Neural cell (in vitro differentiated cells): ENCODE data around the gene PRDX5. TPM values are rescaled to one million over a fixed set of nuclear protein-coding genes. Genes with fewer than 3 reads are reported as not detected.

Experiments
- H2AFZ ChIP-seq: fragments of 200-600, 300-800 bp; sonication (generic), shearing (Covaris generic); 2 replicates; pipeline ENCODE4 v1.6.0; 2014; ENCODE audit warnings: low read depth, mild to moderate bottlenecking, antibody characterized with exemption, low read length, moderate library complexity
- H3F3A ChIP-seq: fragments of 200-600 bp; shearing (Covaris generic); 2 replicates; pipeline ENCODE4 v1.6.1; 2016; ENCODE audit warnings: mild to moderate bottlenecking, moderate library complexity, mixed read lengths, antibody characterized with exemption, low read length; ENCODE audit not compliant: insufficient read depth, poor library complexity, severe bottlenecking
- H3K27ac ChIP-seq: fragments of 200-600, 300-800 bp; sonication (generic), shearing (Covaris generic); 2 replicates; pipeline ENCODE4 v1.5.1; 2014; ENCODE audit warnings: mild to moderate bottlenecking, low read length, moderate library complexity
- H3K27me3 ChIP-seq: fragments of 300-800, 200-600 bp; sonication (generic), shearing (Covaris generic); 2 replicates; pipeline ENCODE4 v1.6.0; 2014; ENCODE audit warnings: mild to moderate bottlenecking, low read depth, low read length, moderate library complexity; ENCODE audit not compliant: insufficient read depth
- H3K36me3 ChIP-seq: fragments of 300-800, 200-600 bp; sonication (generic), shearing (Covaris generic); 2 replicates; pipeline ENCODE4 v1.5.1; 2014; ENCODE audit warnings: mild to moderate bottlenecking, antibody characterized with exemption, low read length, moderate library complexity; ENCODE audit not compliant: insufficient read depth
- H3K4me2 ChIP-seq: fragments of 300-800, 200-600 bp; sonication (generic), shearing (Covaris generic); 2 replicates; pipeline ENCODE4 v1.6.0; 2014; ENCODE audit warnings: mild to moderate bottlenecking, low read length
- H3K4me3 ChIP-seq: fragments of 300-800, 200-600 bp; sonication (generic), shearing (Covaris generic); 2 replicates; pipeline ENCODE4 v1.5.1; 2014; ENCODE audit warnings: mild to moderate bottlenecking, low read length, moderate library complexity
- H3K79me2 ChIP-seq: fragments of 200-600 bp; shearing (Covaris generic); replicated peaks from 2 replicates; pipeline ENCODE4 v1.6.0; 2014; ENCODE audit warnings: mild to moderate bottlenecking, low read length, moderate library complexity; ENCODE audit not compliant: insufficient read depth
- H3K9ac ChIP-seq: fragments of 300-800, 200-600 bp; sonication (generic), shearing (Covaris generic); 2 replicates; pipeline ENCODE4 v1.6.1; 2016; ENCODE audit warnings: mild to moderate bottlenecking, low read length, mixed read lengths
- H3K9me2 ChIP-seq: fragments of 200-600 bp; shearing (Covaris generic); 2 replicates; pipeline ENCODE4 v1.6.1; 2016; ENCODE audit warnings: mild to moderate bottlenecking, low read length, mixed read lengths; ENCODE audit not compliant: insufficient read depth
- H3K9me3 ChIP-seq: fragments of 200-600, 300-800 bp; sonication (generic), shearing (Covaris generic); 2 replicates; pipeline ENCODE4 v1.6.1; 2016; ENCODE audit warnings: mild to moderate bottlenecking, mixed run types, low read length, moderate library complexity, mixed read lengths
- H4K20me1 ChIP-seq: fragments of 200-600 bp; shearing (Covaris generic); 2 replicates; pipeline ENCODE4 v1.6.1; 2016; ENCODE audit warnings: mild to moderate bottlenecking, mixed run types; ENCODE audit not compliant: insufficient read depth
- CTCF ChIP-seq: fragments of 450-650 bp; IDR thresholded peaks from 2 replicates; pipeline ENCODE4 v1.5.1; 2014; ENCODE audit warnings: antibody characterized with exemption, mild to moderate bottlenecking, moderate library complexity; ENCODE audit not compliant: poor library complexity, severe bottlenecking
- EP300 ChIP-seq: fragments of 450-650 bp; conservative IDR thresholded peaks from 2 replicates; pipeline ENCODE4 v1.6.1; 2014; ENCODE audit warnings: antibody characterized with exemption, mild to moderate bottlenecking, moderate library complexity; ENCODE audit not compliant: poor library complexity, severe bottlenecking
- EZH2 ChIP-seq: fragments of 200-600, 300-800 bp; shearing (Covaris generic), sonication (generic); IDR thresholded peaks from 2 replicates; pipeline ENCODE4 v1.6.1; 2014; ENCODE audit warnings: antibody characterized with exemption, low read length, borderline replicate concordance, mild to moderate bottlenecking; ENCODE audit not compliant: insufficient read depth, poor library complexity, severe bottlenecking
- MXI1 ChIP-seq: fragments of 450-650 bp; conservative IDR thresholded peaks from 2 replicates; pipeline ENCODE4 v1.6.1; 2014; ENCODE audit warnings: antibody characterized with exemption, mild to moderate bottlenecking; ENCODE audit not compliant: poor library complexity, severe bottlenecking
- POLR2AphosphoS5 ChIP-seq: IDR thresholded peaks from 2 replicates; pipeline ENCODE4 v1.6.1; 2012
- RAD21 ChIP-seq: fragments of 450-650 bp; conservative IDR thresholded peaks from 2 replicates; pipeline ENCODE4 v1.6.1; 2014; ENCODE audit warnings: antibody characterized with exemption, mild to moderate bottlenecking, moderate library complexity
- REST ChIP-seq: IDR thresholded peaks from 2 replicates; pipeline ENCODE4 v1.6.1; 2012; ENCODE audit warnings: borderline replicate concordance
- SMC3 ChIP-seq: fragments of 450-650 bp; conservative IDR thresholded peaks from 2 replicates; pipeline ENCODE4 v1.6.1; 2014; ENCODE audit warnings: antibody characterized with exemption, mild to moderate bottlenecking, moderate library complexity; ENCODE audit not compliant: poor library complexity
- TAF1 ChIP-seq: IDR thresholded peaks from 2 replicates; pipeline ENCODE4 v1.6.1; 2012; ENCODE audit warnings: low read depth
- polyA plus RNA-seq: library from polyadenylated mRNA; depleted of rRNA; stranded (reverse); fragments of >200 nt; gene quantifications from 2 replicates; pipeline ENCODE4 v1.2.3, GENCODE V29; 2014

Gene PRDX5
- polyA plus RNA-seq, 1 donor from 2014 or later, result 452 TPM

- Histone ChIP-seq H3K9ac (no peak overlapping the region), H3K27ac (no peak overlapping the region), H2AFZ (no peak overlapping the region), H3K4me3 (no peak overlapping the region), H3K79me2 (no peaks in the 10 kb centered on the region), H3K9me2 (no peaks in the 10 kb centered on the region), H3K4me2 (no peak overlapping the region), H3K36me3 (no peaks in the 10 kb centered on the region), H4K20me1 (no peaks in the 10 kb centered on the region), H3K27me3 (no peaks in the 10 kb centered on the region), H3F3A (no peaks in the 10 kb centered on the region), H3K9me3 (no peaks in the 10 kb centered on the region)
- TF ChIP-seq EZH2, result no peak
- TF ChIP-seq CTCF, result no peak
- TF ChIP-seq RAD21, result no peak
- TF ChIP-seq MXI1, result no peak
- TF ChIP-seq SMC3, result no peak
- TF ChIP-seq EP300, result no peak
- no peak for TF ChIP-seq REST
- no peak for TF ChIP-seq POLR2AphosphoS5
- TF ChIP-seq TAF1, result no peak
Measured at GRCh38 chr11:64327375-64327774, 9.5 kb downstream of the PRDX5 start.

- Histone ChIP-seq H3K9ac (no peak overlapping the region), H3K27ac (no peak overlapping the region), H3K27me3 (no peaks in the 10 kb centered on the region), H3K9me3 (no peaks in the 10 kb centered on the region), H3K4me2 (no peak overlapping the region), H3K4me3 (no peak overlapping the region), H2AFZ (no peak overlapping the region), H3K36me3 (no peaks in the 10 kb centered on the region), H3F3A (no peaks in the 10 kb centered on the region), H4K20me1 (no peaks in the 10 kb centered on the region), H3K79me2 (no peaks in the 10 kb centered on the region), H3K9me2 (no peaks in the 10 kb centered on the region)
- TF ChIP-seq EZH2 (no peak), POLR2AphosphoS5 (no peak), SMC3 (no peak), RAD21 (no peak), MXI1 (no peak), EP300 (no peak), TAF1 (no peak), CTCF (no peak), REST (no peak)
Measured at GRCh38 chr11:64327993-64328392, 10.1 kb downstream of the PRDX5 start.
